ENCODE results near the gene SEBOX. TPM values are rescaled to one million over a fixed set of nuclear protein-coding genes. Genes with fewer than 3 reads are reported as not detected.
"Not testable (repeated sequence)": the region's sequence is repeated elsewhere in the genome, so short reads cannot be mapped to it uniquely, and the experiment has no call there.

The SEBOX gene
- total RNA-seq, 1 experiment from 2014 or later = not detected

GRCh38 chr17:28340374-28340773 is 24.6 kb downstream of the SEBOX start:
- no peak for DNase-seq (ENCODE audit: low read depth)

- no peak for DNase-seq (ENCODE audit: low read depth)
Observed at GRCh38 chr17:28339431-28339830, 25.6 kb downstream of the SEBOX start.

- not testable (repeated sequence) for DNase-seq (ENCODE audit: low read depth)
Observed at GRCh38 chr17:28338769-28339212, 26.2 kb downstream of the SEBOX start.

- peak; percentile 77 for DNase-seq (ENCODE audit: low read depth)
Observed at GRCh38 chr17:28338056-28338768, 26.8 kb downstream of the SEBOX start.

GRCh38 chr17:28335959-28336871 is 28.8 kb downstream of the SEBOX start:
- DNase-seq (ENCODE audit: low read depth) = peak; percentile 93

- DNase-seq (ENCODE audit: low read depth) = peak; percentile 99
Observed at GRCh38 chr17:28335201-28335958, 29.6 kb downstream of the SEBOX start, which contains the start of the genes IFT20 and TNFAIP1. IFT20 (minus strand) TSS chr17:28335472; CDS start chr17:28331985, 3,487 bp downstream. TNFAIP1 (plus strand) TSS chr17:28335761; CDS start chr17:28339522, 3,761 bp downstream.

GRCh38 chr17:28334666-28335200 is 30.3 kb downstream of the SEBOX start:
- no peak for DNase-seq (ENCODE audit: low read depth)

GRCh38 chr17:28334171-28334570 is 30.8 kb downstream of the SEBOX start:
- no peak for DNase-seq (ENCODE audit: low read depth)

- no peak for DNase-seq (ENCODE audit: low read depth)
Observed at GRCh38 chr17:28333083-28333746, 31.8 kb downstream of the SEBOX start.

GRCh38 chr17:28331891-28332420 is 33.0 kb downstream of the SEBOX start:
- no peak for DNase-seq (ENCODE audit: low read depth)

GRCh38 chr17:28330671-28331070 is 34.3 kb downstream of the SEBOX start:
- DNase-seq (ENCODE audit: low read depth) = no peak

GRCh38 chr17:28328325-28328724 is 36.7 kb downstream of the SEBOX start:
- DNase-seq (ENCODE audit: low read depth) = no peak

GRCh38 chr17:28327709-28328108 is 37.3 kb downstream of the SEBOX start:
- DNase-seq (ENCODE audit: low read depth) = no peak

GRCh38 chr17:28327031-28327607 is 37.9 kb downstream of the SEBOX start:
- no peak for DNase-seq (ENCODE audit: low read depth)

GRCh38 chr17:28326114-28326513 is 38.9 kb downstream of the SEBOX start:
- DNase-seq (ENCODE audit: low read depth) = no peak

- DNase-seq (ENCODE audit: low read depth) = no peak
Observed at GRCh38 chr17:28325211-28325610, 39.8 kb downstream of the SEBOX start.

GRCh38 chr17:28324781-28325180 is 40.2 kb downstream of the SEBOX start:
- DNase-seq (ENCODE audit: low read depth) = no peak

- no peak for DNase-seq (ENCODE audit: low read depth)
Observed at GRCh38 chr17:28324267-28324745, 40.7 kb downstream of the SEBOX start.

- DNase-seq (ENCODE audit: low read depth) = no peak
Observed at GRCh38 chr17:28320215-28321061, 44.6 kb downstream of the SEBOX start.

Data from M059J (cell line).